KBM-7 (cell line): Measurements from ENCODE around the gene RAB27A.

Experiments
- DNase-seq: peaks from one replicate; pipeline ENCODE4 v3.0.0-alpha.2; 2015
- in situ Hi-C: fragments of 300-500 bp; cut with MboI; formaldehyde crosslinking; loops from 2 replicates; pipeline ENCODE4 v1.14.3; 2020; ENCODE audit warnings: low sequenced_read_pairs, low pct_unique_long_range_greater_than_20kb, mixed read lengths

The RAB27A gene

DNA sequence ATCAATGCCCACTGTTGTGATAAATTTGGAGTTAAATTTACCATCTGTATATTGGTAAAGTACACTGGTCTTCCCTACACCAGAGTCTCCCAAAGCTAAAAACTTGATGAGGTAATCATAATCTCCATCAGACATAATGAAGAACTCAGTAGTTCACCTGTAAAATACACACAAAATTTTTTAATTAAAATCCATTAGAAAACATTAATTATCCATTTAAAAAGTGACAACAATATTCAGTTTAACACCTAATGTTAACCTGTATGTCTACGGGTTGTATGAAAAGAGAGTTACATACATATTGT lies 54.9 kb downstream of the RAB27A start:
- DNase-seq = no peak
- in situ Hi-C loops = no loop called here

GRCh38 chr15:55234104-55234799 lies 55.4 kb downstream of the RAB27A start:
- in situ Hi-C loops = no loop called here
- DNase-seq = no peak

- in situ Hi-C loops = no loop called here
- DNase-seq = no peak
These were observed 58.2 kb downstream of the RAB27A start for GRCh38 chr15:55231455-55231854.

DNA sequence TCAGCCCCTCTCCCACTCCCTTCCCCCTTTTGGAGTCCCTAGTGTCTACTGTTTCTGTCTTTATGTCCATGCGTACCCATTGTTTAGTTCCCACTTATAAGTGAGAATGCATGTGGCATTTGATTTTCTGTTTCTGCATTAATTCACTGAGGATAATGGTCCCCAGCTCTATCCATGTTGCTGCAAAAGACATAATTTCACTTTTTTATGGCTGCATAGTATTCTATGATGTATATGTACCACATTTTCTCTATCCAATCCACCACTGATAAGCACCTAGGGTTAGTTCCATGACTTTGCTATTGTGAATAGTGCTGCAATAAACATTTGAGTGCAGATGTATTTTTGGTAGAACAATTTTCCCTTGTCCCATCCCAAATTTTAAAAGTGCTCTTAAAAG lies 58.7 kb downstream of the RAB27A start:
- in situ Hi-C loops = no loop called here
- DNase-seq = no peak

- no peak for DNase-seq
- in situ Hi-C loops = no loop called here
These were observed 59.5 kb downstream of the RAB27A start for GRCh38 chr15:55230051-55230670.

DNA sequence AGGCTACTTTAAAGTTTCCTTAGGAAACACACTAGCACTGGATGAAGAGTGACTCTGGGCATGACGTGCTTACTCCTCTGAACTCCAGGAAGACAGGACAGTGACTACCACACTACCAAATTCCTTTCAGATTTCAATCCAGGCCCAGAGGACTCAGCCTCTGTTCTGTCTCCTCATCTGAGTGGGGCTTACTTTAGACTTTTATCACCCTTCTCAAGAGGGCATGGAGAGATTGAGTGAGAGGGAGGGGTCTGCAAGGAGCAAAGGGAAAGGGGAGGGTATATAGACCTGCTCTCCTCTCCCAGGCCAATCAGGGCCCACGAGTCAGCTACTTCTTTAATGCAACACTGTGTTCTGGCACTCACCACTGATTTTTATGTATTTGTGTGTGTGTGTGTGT lies 63.5 kb downstream of the RAB27A start:
- in situ Hi-C loops = no loop called here
- no peak for DNase-seq

DNA sequence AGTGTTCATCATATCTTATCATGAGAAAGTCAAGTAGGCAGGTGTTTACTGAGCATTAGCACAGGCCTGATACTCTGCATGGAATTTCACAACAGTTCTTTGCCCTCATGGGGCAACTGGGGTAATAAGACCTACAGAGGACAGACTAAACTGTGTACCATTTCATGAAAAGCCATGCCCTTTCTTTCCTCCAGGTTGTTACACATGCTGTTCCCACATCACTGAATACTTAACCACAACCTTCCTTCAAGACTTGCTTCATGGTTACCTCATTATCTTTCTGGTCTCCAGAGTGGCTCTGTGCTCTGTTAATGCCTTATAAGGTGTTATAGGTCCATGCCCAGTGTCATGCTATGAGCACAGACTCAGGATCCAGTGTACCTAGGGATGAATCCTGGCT lies 64.7 kb downstream of the RAB27A start:
- peak; percentile 37 for DNase-seq
- in situ Hi-C loops = loop anchor here (25.0 kb wide), 1 partner anchor 187 kb away; the partner anchor contains the start of genes CCPG1 and PIERCE2

GRCh38 chr15:55222588-55222987 lies 67.0 kb downstream of the RAB27A start:
- DNase-seq = peak; percentile 95
- in situ Hi-C loops = loop anchor here (25.0 kb wide), 1 partner anchor 190 kb away; the partner anchor contains the start of genes CCPG1 and PIERCE2

DNA sequence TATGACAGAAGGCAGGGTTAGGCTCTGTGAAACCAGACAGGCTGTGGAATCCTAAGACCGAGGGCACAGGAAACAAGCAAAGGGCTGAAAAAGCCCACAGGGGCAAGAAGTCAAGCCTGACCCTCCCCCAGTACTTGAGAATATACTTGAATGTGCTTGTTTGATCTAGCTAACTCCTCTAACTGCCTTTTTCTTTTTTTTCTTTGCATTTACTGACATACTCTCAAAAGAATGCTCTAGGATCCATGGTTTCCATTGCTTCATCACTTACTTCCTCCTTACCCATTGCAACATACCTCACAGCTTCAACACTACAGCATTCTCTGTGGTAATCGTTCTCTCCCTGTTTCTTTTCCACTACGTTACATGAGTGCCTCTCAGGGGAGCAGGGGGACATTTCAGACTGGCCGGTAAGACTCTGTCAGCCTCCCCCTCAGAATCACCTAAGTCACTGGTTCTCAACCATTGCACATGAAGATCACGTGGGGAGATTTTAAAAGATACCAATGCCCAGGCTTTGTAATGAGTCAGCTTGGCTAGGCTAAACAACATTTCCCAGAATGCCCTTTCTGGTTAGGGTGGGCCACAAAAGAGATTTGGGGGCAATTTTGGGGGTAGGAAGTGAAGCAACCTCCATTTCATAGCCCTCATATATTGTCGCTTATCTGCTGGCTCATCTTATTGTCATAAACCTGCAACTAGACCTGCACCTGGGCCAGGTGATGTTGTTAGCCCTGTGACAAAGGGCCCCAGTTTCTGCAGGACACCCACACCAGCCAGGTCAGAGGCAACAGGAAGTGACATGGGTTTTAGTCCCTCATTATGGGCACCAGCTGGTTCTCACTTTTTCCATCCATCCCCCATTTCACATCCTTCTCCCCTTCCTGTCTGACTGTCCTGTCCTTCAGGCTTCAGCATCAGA lies 68.3 kb downstream of the RAB27A start:
- peak; percentile 94 for DNase-seq
- in situ Hi-C loops = loop anchor here (25.0 kb wide), 1 partner anchor 191 kb away; the partner anchor contains the start of genes CCPG1 and PIERCE2

DNA sequence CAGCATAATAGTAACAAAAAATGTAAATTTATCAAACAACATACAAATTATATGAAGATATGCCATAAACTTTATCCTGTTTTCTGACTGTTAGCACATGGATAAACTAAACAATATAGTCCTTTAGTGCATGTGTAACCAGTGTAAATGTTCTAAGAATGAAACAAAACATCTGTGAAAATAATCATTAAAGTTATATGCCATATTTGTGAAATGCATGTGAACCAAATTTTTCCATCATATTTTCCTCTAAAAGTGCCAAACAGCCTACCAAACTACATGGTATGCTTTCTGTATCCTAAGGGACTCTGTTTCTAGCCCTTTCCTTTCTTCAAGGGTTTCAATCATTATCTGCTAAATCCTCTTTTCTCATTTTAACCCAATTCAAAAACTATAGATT lies 69.0 kb downstream of the RAB27A start:
- DNase-seq = no peak
- in situ Hi-C loops = loop anchor here (25.0 kb wide), 1 partner anchor 192 kb away; the partner anchor contains the start of genes CCPG1 and PIERCE2

DNA sequence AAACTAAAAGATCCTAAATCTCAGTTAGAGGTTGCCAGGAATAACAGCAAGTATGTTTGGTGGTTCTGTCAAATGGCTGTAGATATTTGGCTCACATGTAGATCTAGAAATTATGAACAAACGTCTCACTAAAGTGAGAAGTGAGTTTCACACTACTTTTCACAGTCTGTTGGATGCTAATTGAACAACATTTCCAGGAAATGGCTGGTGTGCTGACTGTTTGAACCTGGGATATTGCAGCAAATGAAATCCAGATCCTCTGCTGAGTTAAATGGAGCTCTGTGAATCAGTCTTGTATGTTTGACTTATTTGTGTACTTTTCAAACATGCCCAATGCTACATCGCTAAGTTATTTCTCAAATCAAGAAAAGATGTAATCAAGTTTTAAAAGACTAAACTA lies 71.6 kb downstream of the RAB27A start:
- in situ Hi-C loops = loop anchor here (25.0 kb wide), 1 partner anchor 194 kb away; the partner anchor contains the start of genes CCPG1 and PIERCE2

DNA sequence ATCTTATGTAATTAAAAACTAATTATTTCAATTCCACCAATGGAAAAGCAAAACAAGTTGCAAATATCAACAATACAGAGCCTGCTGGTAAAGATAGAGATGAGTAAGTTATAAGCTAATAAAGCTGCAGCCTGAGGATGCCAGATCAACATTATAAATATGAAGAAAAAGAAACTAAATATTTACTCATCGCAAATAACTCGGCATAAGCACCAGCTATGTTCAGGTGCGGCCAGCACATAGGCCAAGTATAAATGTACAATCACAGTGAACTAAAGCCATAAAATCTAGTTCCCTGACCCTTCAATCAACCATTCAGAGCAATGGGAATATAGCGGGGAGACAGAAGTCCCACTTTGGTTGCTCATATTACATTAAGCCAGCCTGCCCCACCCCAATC lies 85.1 kb downstream of the RAB27A start:
- no peak for DNase-seq
- in situ Hi-C loops = loop anchor here (25.0 kb wide), 1 partner anchor 208 kb away; the partner anchor contains the start of genes CCPG1 and PIERCE2

More for the DNA sequence above, 71.6 kb downstream of the RAB27A start:
- no peak for DNase-seq

DNA sequence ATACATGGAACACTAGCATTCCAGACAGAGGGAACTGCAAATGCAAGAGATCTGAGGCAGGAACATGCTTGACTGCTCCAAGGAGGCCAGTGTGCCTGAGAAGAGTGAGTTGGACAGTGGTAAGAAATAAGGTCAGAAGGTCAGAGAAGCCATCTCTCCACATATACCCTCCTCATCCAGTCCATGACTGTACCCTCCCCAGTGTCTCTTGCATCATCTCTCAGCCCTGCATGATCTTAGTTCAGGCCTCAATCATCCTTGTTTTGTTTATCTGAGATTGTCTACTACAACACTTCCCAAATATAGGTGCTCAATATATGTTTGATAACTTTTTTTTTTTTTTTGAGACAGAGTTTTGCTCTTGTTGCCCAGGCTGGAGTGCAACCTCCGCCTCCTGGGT lies 87.4 kb downstream of the RAB27A start:
- DNase-seq = no peak
- in situ Hi-C loops = loop anchor here (25.0 kb wide), 1 partner anchor 210 kb away; the partner anchor contains the start of genes CCPG1 and PIERCE2

- in situ Hi-C loops = no loop called here
- no peak for DNase-seq
These were observed 90.9 kb downstream of the RAB27A start for GRCh38 chr15:55198706-55199105.

GRCh38 chr15:55197719-55198118 lies 91.9 kb downstream of the RAB27A start:
- DNase-seq = no peak
- in situ Hi-C loops = no loop called here

DNA sequence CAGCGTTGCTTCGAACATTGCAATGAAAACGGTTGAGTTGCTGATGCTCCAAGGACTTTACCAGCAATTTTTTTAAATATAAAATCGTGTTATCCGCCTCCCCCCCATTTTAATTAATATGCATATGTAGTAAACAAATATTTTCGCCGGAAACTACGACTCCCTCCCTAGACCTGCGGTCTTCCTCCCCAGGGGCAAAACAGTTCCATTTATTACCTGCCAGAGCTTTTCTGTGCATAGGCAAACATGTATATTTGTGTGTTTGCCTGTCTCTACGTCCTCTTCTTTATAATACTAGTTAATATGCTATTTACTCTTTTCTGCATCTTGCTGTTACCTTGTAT lies 92.3 kb downstream of the RAB27A start:
- DNase-seq = no peak
- in situ Hi-C loops = no loop called here

DNA sequence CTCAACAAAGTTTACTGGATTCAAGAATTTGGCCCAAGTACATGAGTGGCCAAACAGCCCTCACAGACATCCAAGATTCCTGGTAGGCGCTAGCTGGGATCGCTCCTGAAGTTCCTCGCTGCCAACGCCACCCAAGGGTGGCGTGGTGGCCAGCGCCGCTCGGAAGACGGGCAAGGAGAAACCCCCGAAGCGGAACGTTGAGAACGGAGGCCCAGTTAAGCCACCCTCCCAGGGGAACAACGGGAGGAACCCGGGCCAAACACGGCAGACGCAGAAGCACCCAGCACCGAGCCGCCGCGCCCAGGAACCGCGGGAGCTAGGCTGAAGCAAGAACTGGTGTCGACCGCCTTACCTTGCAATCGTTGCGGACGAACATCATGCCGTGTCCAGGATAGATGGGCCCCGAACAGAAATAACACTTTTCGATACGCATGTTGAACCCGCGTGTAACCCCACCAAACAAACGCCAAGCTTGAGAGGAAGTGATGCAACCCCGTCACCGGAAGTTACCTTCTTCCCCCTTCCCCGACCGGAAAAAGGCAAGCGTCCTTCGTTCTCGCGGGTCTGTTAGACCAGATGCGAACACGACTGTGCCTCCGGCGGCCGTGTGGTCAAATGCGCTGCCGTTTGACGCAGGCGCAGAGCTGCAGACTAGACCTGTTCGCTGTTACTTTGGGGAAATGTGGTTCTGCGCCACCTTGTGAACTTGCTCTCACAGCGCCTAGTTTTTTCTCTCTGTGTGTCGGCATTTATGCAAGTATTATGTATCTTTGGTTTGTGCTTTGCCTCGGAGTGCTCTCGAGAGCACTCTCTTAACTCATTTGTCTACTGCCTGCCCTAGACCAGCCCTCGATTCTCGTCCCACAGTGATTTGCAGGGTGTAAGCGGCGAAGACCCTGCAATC lies 92.9 kb downstream of the RAB27A start, which contains the start of gene RSL24D1:
Gene RSL24D1 (minus strand): TSS at position 484 of the 904 bp plus-strand sequence. CDS start 51 bp downstream, at position 433.
- DNase-seq = peak; percentile 98
- in situ Hi-C loops = no loop called here

DNA sequence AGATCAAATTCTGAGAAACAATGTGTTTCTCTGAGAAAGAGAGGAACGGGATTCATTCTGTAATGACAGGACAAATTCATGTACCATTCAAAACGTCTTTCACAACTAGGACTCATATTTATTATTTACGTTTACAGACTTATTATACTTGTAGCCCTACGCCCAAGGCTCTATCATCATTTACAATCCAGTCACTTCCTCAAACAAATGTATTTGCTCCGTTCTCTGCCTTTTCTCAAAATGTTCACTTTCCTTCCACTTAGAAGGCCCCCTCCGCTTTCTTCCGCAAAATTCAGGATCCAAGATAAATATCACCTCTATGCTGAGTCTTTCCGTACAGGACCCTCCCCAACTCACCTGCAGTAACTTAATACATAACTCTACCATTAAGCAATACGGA lies 93.6 kb downstream of the RAB27A start:
- DNase-seq = peak; percentile 54
- in situ Hi-C loops = no loop called here

- in situ Hi-C loops = no loop called here
These were observed 95.4 kb downstream of the RAB27A start for GRCh38 chr15:55194256-55194655.

More at GRCh38 chr15:55194256-55194655, 95.4 kb downstream of the RAB27A start:
- peak; percentile 28 for DNase-seq
